SH-SY5Y (cell line): Measurements from ENCODE around the gene RETREG2.

Source experiments
- GATA2 ChIP-seq: IDR thresholded peaks from 2 replicates; pipeline ENCODE4 v1.6.1; 2011; ENCODE audit warnings: mild to moderate bottlenecking, low read depth, low read length
- GATA3 ChIP-seq: IDR thresholded peaks from 2 replicates; pipeline ENCODE4 v1.6.1; 2011; ENCODE audit warnings: low read depth, mild to moderate bottlenecking, low read length, moderate library complexity

DNA sequence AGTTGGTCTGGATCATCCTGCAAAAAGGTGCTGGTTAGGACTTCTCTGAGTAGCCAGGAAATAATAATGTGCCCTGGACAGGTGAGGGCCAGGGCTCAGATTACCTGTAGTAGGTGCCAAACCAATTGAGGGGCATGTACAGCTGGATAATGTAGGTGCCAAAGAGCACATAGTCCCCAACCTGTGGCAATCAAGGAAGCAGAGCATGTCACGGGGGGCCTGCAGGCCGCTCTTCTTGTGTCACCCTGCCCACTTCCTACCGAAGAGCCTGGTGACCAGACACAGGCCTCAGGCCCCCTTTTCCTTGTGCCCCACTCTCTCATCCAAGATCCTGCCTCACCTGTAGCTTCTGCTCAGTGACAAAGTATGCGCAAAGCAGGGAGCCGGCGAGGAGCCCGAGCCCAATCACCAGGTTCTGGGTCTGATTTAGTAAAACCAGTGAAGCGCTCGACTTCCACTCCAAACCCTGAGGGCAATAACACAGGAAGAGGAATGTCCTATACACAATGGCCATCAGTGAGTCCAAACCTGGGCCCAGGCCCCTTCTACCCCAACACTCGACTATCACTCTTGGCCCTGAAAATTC lies 35.5 kb downstream of the RETREG2 start:
- TF ChIP-seq GATA2 (no peak), GATA3 (no peak)
